GM12892 (cell line): ENCODE data around the gene KLHL15.

Experiments
- POLR2A ChIP-seq: IDR thresholded peaks from 2 replicates; pipeline ENCODE4 v1.6.1; 2011; ENCODE audit warnings: low read depth, low read length, control low read depth
- POLR2AphosphoS5 ChIP-seq: IDR thresholded peaks from 2 replicates; pipeline ENCODE4 v1.6.1; 2011; ENCODE audit warnings: low read depth, low read length, control low read depth
- TAF1 ChIP-seq: IDR thresholded peaks from 2 replicates; pipeline ENCODE4 v1.6.1; 2011; ENCODE audit warnings: low read depth, mild to moderate bottlenecking, control low read depth, low read length, borderline replicate concordance

GRCh38 chrX:24037729-24038128 is 10.7 kb upstream of the KLHL15 start:
- TF ChIP-seq POLR2AphosphoS5, result no peak
- no peak for TF ChIP-seq POLR2A
- no peak for TF ChIP-seq TAF1
